Mesothelial cell of epicardium (in vitro differentiated cells): Measurements from ENCODE around the gene CD6. TPM values are rescaled to one million over a fixed set of nuclear protein-coding genes. Genes with fewer than 3 reads are reported as not detected.

Experiments
- DNase-seq, 2 experiments: peaks; one replicate each; pipeline ENCODE4 v3.0.0; 2021; ENCODE audit warnings: low spot score in 2 of 2; ENCODE audit not compliant: unreplicated experiment in 2 of 2
- H3K27ac Mint-ChIP-seq: 2 replicates; pipeline ENCODE4 v1.8.0; 2021; ENCODE audit warnings: mixed read lengths
- H3K27me3 Mint-ChIP-seq: 2 replicates; pipeline ENCODE4 v1.8.0; 2021; ENCODE audit warnings: low read depth, mixed read lengths
- H3K36me3 Mint-ChIP-seq: 2 replicates; pipeline ENCODE4 v1.8.0; 2021; ENCODE audit warnings: mixed read lengths
- H3K4me1 Mint-ChIP-seq: 2 replicates; pipeline ENCODE4 v1.8.0; 2021; ENCODE audit warnings: mixed read lengths
- H3K4me3 Mint-ChIP-seq: 2 replicates; pipeline ENCODE4 v1.8.0; 2021; ENCODE audit warnings: mild to moderate bottlenecking, moderate library complexity, mixed read lengths
- H3K9me3 Mint-ChIP-seq: 2 replicates; pipeline ENCODE4 v1.8.0; 2021; ENCODE audit warnings: mixed read lengths
- CTCF ChIP-seq: fragments of 200-600 bp; sonication (generic); IDR thresholded peaks from one replicate; pipeline ENCODE4 v1.5.0; 2021; ENCODE audit warnings: antibody characterized with exemption; ENCODE audit not compliant: unreplicated experiment
- total RNA-seq: library from RNA; stranded (reverse); gene quantifications from 3 replicates; pipeline ENCODE4 v1.2.1, GENCODE V29; 2021

CD6 gene
- total RNA-seq, 1 donor from 2014 or later = 0.31 TPM

DNA sequence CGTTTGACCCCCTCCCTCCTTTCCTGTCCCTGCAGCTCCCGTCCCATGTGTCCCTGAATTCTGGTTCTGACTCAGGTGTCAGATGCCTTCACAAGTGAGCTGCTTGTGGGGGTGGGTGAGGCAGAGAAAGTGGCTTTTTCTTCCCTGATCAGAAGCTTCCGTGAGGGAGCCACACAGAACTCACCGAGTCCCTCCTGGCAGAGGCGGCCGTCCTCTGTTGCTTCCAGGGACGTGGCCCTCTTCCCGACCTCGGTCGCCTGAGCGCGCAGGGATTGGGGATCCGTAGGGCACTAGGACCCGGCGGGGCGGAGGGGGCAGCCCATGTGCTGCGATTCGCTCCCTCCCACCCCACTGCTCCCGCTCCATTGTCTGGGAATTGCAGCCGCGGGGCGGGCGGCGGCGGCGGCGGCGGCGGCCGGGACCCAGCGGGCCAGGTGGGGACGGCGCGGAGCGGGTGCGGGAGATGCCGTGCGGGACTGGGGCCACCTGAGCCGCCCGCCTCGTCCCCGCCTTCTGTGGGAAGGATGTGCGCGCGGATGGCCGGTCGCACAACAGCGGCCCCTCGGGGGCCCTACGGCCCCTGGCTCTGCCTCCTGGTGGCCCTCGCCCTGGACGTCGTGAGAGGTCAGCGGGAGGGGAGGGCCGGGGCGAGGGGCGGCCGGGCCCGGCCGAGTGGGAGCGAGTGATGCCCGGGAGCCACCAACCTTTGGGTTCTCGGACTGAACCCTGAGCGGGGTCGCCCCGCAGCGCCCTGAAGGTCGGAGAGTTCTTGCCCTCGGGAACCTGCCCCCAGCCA is 47.2 kb upstream of the CD6 start, which contains the start of gene TMEM132A:
Gene TMEM132A, plus strand, starts transcription at position 351 of the 796 bp plus-strand sequence. Its CDS starts 174 bp downstream, at position 525.
- Mint-ChIP-seq H3K4me1 (peaks cover 12% of the 10 kb centered on the region), H3K36me3 (peaks cover 19% of the 10 kb centered on the region), H3K27me3 (no peaks in the 10 kb centered on the region), H3K4me3 (peak within 1 kb of the TSS; percentile 80), H3K27ac (peak within 1 kb of the TSS; percentile 45), H3K9me3 (no peaks in the 10 kb centered on the region)
- TF ChIP-seq CTCF = no peak
- peak; percentile 54 to 71 for DNase-seq

DNA sequence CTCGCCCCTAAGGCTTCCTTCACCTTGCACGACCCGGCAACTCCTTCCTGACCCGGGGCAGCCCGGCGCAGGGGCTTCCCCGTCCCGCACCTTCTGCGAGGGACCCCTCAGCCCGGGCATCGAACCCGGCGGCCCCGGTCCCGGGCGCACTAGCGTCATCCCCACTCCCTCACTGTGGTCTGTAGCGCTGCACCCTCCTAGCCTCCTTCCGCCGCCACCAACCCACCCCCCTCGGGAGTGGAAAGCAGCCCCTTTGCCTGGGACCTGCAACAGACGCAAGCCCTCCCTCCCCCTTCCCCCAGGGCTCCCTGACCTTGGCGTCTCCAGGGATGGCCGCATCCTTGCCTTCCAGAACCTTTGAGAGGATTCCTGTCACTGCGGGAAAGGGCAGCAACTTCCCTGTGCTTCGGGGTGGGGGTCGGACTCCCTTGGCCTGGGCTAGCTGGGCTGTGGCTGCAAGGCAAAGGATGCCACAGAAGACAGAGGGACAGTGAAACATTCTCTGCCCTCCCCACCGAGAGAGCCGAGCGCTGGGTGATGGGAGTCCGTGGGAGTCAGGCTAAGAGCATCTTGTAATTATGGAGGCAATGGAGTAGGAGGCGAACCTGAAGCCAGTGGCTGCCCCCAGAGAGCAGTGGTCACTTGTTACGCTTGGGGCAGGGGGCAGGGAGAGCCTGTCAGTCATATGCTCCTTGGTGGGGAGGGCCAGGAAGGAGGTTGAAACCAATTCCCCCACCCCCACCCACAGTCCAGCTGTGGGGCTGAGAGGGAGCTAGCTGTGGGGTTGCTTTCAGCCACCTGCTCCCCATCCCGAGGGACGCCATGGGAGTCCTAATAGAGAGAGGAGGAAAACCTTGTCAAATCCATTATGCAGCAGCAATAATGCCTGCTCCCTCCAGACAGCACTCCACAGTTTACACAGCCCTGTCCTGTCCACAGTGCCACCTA is 46.3 kb upstream of the CD6 start:
- H3K9me3 Mint-ChIP-seq = no peaks in the 10 kb centered on the region
- DNase-seq = no peak
- H3K36me3 Mint-ChIP-seq = peaks cover 27% of the 10 kb centered on the region
- no peak for TF ChIP-seq CTCF
- H3K4me3 Mint-ChIP-seq = peak overlapping the region; percentile 80
- peak overlapping the region; percentile 45 for H3K27ac Mint-ChIP-seq
- H3K4me1 Mint-ChIP-seq = peaks cover 12% of the 10 kb centered on the region
- no peaks in the 10 kb centered on the region for H3K27me3 Mint-ChIP-seq

DNA sequence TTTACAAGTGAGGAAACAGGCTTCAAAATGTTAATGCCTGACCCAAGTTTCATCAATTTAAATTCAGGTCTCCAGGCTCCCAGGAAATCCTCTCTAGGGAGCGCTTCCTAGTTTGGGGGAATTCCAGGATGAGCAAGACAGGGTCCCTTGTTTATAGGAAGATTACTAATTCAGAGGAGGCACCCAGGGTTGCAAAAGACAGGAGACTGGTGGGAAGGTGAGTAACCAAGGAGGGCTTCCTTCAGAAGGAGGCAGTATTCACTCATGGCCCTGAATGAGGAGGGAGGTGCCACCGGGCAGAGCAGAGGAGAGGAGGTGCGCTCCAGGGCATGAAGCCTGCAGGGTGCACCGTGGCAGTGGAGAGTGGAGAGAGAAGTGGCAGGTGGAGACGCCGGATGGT is 45.6 kb upstream of the CD6 start:
- H3K27ac Mint-ChIP-seq = no peak overlapping the region
- no peak for TF ChIP-seq CTCF
- peak overlapping the region; percentile 80 for H3K4me3 Mint-ChIP-seq
- H3K4me1 Mint-ChIP-seq = peaks cover 12% of the 10 kb centered on the region
- DNase-seq = no peak
- H3K9me3 Mint-ChIP-seq = no peaks in the 10 kb centered on the region
- H3K36me3 Mint-ChIP-seq = peaks cover 25% of the 10 kb centered on the region
- no peaks in the 10 kb centered on the region for H3K27me3 Mint-ChIP-seq

DNA sequence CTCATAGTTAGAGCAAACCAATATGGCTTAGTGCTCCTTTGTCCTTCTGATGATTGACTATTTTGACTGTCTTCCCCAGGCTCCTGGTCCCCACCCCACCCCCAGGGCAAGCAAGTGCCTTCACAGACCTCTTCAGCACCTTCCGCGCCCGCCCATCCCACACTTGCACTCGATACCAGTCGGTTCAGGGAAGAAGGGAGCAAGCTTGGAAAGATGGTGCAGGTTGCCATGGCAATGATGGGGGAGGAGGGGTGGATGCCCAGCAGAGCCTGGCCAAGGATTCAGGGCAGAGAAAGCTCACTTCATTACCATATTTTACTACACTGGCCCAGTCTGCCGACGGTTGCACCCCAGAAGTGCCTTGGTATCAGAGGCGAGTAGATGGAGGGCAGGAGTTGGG is 45.0 kb upstream of the CD6 start:
- peaks cover 12% of the 10 kb centered on the region for H3K4me1 Mint-ChIP-seq
- no peak for DNase-seq
- H3K27me3 Mint-ChIP-seq = no peaks in the 10 kb centered on the region
- H3K4me3 Mint-ChIP-seq = no peak overlapping the region
- H3K27ac Mint-ChIP-seq = no peak overlapping the region
- peaks cover 24% of the 10 kb centered on the region for H3K36me3 Mint-ChIP-seq
- TF ChIP-seq CTCF = no peak
- H3K9me3 Mint-ChIP-seq = no peaks in the 10 kb centered on the region

DNA sequence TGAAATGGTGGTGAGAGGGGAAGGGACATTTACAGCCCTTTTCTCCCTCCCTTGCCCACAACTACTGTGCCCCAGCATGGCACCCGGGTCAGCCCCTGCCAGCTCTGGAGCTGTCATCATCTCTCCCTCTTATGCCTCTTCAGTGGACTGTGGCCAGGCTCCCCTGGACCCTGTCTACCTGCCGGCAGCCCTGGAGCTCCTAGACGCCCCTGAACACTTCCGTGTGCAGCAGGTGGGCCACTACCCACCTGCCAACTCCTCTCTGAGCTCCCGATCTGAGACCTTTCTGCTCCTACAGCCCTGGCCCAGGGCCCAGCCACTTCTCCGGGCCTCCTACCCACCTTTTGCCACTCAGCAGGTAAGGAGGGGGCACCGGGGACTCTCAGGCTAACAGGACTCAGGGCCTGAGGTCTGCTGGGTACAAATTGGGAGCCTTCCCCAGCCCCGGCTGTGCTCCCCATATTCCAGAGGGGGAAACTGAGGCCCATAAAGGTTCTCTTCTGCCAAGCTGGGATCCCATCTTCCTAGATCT is 44.4 kb upstream of the CD6 start:
- Mint-ChIP-seq H3K27me3 (no peaks in the 10 kb centered on the region), H3K36me3 (peaks cover 21% of the 10 kb centered on the region), H3K27ac (no peak overlapping the region), H3K9me3 (no peaks in the 10 kb centered on the region), H3K4me3 (no peak overlapping the region), H3K4me1 (peaks cover 12% of the 10 kb centered on the region)
- TF ChIP-seq CTCF = no peak
- DNase-seq = no peak
